Peyer's patch (tissue), 4 donors: ENCODE data around the gene GPX4. TPM values are rescaled to one million over a fixed set of nuclear protein-coding genes. Genes with fewer than 3 reads are reported as not detected.
A peak's percentile ranks its signal among the peaks of the same experiment; 100 is the strongest.
"Not testable (repeated sequence)": the region's sequence is repeated elsewhere in the genome, so short reads cannot be mapped to it uniquely, and the experiment has no call there.

Experiments used
- DNase-seq, 3 donors: peaks; one replicate each; pipeline ENCODE4 v3.0.0-alpha.2; 2017 to 2019
- H3K27ac ChIP-seq, 4 donors: fragments of 200-600 bp; sonication (generic); one replicate each; pipeline ENCODE4 v1.5.1; 2016 to 2019
- H3K27me3 ChIP-seq, 2 donors: fragments of 200-600 bp; sonication (generic); one replicate each; pipeline ENCODE4 v1.5.1; 2019
- H3K36me3 ChIP-seq, 3 donors: fragments of 200-600 bp; sonication (generic); one replicate each; pipeline ENCODE4 v1.5.1; 2016 to 2019
- H3K4me1 ChIP-seq, 4 donors: fragments of 200-600 bp; sonication (generic); one replicate each; pipeline ENCODE4 v1.5.1; 2016 to 2019
- H3K4me3 ChIP-seq, 4 donors: fragments of 200-600 bp; sonication (generic); 1 replicate in 3 of 4; 2 replicates in 1 of 4; pipeline ENCODE4 v1.5.1; 2016 to 2019; ENCODE audit warnings: mild to moderate bottlenecking in 1 of 4
- H3K9me3 ChIP-seq, 4 donors: fragments of 200-600 bp; sonication (generic); one replicate each; pipeline ENCODE4 v1.5.1; 2016 to 2019; ENCODE audit warnings: mild to moderate bottlenecking in 1 of 4
- CTCF ChIP-seq, 6 experiments: fragments of 450-650 bp in 4 of 6; fragments of 200-600 bp in 2 of 6; sonication (generic) in 1 of 6; IDR thresholded peaks; one replicate each; pipeline ENCODE4 v1.5.1; 2017 to 2019; ENCODE audit warnings: antibody characterized with exemption in 6 of 6, mild to moderate bottlenecking in 3 of 6, moderate library complexity in 1 of 6
- POLR2A ChIP-seq, 2 donors: fragments of 450-650 bp; IDR thresholded peaks; one replicate each; pipeline ENCODE4 v1.5.1; 2017; ENCODE audit warnings: antibody characterized with exemption in 2 of 2, mild to moderate bottlenecking in 2 of 2, moderate library complexity in 2 of 2
- total RNA-seq, 4 donors: library from RNA; depleted of rRNA; stranded (reverse); fragments of >200 nt; gene quantifications; one replicate each; pipeline ENCODE4 v1.1.0, GENCODE V29; 2016

Gene GPX4
- total RNA-seq, 4 donors from 2014 or later, result 258 to 493 (median 326) TPM

- peaks cover 0 to 25% (median 12%) of the 10 kb centered on the region in 4 donors for H3K4me1 ChIP-seq
- H3K4me3 ChIP-seq, result peak overlapping the region in 1 of 4 donors; percentile 0
- H3K27me3 ChIP-seq, result no peaks in the 10 kb centered on the region
- no peak for TF ChIP-seq POLR2A (IDR thresholded peaks at IDR 0.05)
- DNase-seq, result peak in 2 of 3 donors; percentile 86 to 92
- H3K9me3 ChIP-seq, result no peaks in the 10 kb centered on the region
- peak overlapping the region; percentile 18 to 79 (median 68) for H3K27ac ChIP-seq
- peaks cover 0 to 87% (median 0%) of the 10 kb centered on the region in 3 donors for H3K36me3 ChIP-seq
Measured at GRCh38 chr19:1112268-1113029, 8.7 kb downstream of the GPX4 start.

GRCh38 chr19:1113030-1113985, 9.5 kb downstream of the GPX4 start:
- Histone ChIP-seq H3K36me3 (peaks cover 0 to 88% (median 0%) of the 10 kb centered on the region in 3 donors), H3K27ac (peak overlapping the region; percentile 64 to 79 (median 72)), H3K9me3 (no peaks in the 10 kb centered on the region), H3K4me1 (peaks cover 0 to 21% (median 12%) of the 10 kb centered on the region in 4 donors), H3K27me3 (no peaks in the 10 kb centered on the region), H3K4me3 (peak overlapping the region in 1 of 4 donors; percentile 12)
- DNase-seq, result peak; percentile 97 to 98 (median 98)
- TF ChIP-seq POLR2A (IDR thresholded peaks at IDR 0.05) (peak in 1 of 2 donors; percentile 44), CTCF (IDR thresholded peaks at IDR 0.05) (peak; percentile 70 to 96 (median 90))

- peak overlapping the region; percentile 64 to 79 (median 72) for H3K27ac ChIP-seq
- TF ChIP-seq CTCF (IDR thresholded peaks at IDR 0.05), result no peak
- no peak for TF ChIP-seq POLR2A (IDR thresholded peaks at IDR 0.05)
- peaks cover 0 to 21% (median 12%) of the 10 kb centered on the region in 4 donors for H3K4me1 ChIP-seq
- no peaks in the 10 kb centered on the region for H3K9me3 ChIP-seq
- H3K4me3 ChIP-seq, result no peak overlapping the region
- H3K27me3 ChIP-seq, result no peaks in the 10 kb centered on the region
- DNase-seq, result no peak
- H3K36me3 ChIP-seq, result peaks cover 0 to 88% (median 0%) of the 10 kb centered on the region in 3 donors
Measured at GRCh38 chr19:1113986-1114483, 10.2 kb downstream of the GPX4 start.

- H3K9me3 ChIP-seq, H3K27me3 ChIP-seq, DNase-seq, H3K27ac ChIP-seq, H3K4me3 ChIP-seq: not testable (repeated sequence)
- Histone ChIP-seq H3K36me3 (peaks cover 0 to 88% (median 0%) of the 10 kb centered on the region in 3 donors), H3K4me1 (peaks cover 0 to 21% (median 12%) of the 10 kb centered on the region in 4 donors)
Measured at GRCh38 chr19:1114728-1115127, 10.9 kb downstream of the GPX4 start.

GRCh38 chr19:1115646-1116420, 12.0 kb downstream of the GPX4 start:
- H3K4me1 ChIP-seq, result peaks cover 0 to 21% (median 12%) of the 10 kb centered on the region in 4 donors
- H3K27ac ChIP-seq, result no peak overlapping the region
- H3K4me3 ChIP-seq, result no peak overlapping the region
- TF ChIP-seq POLR2A (IDR thresholded peaks at IDR 0.05) (no peak), CTCF (IDR thresholded peaks at IDR 0.05) (no peak)
- peaks cover 0 to 88% (median 0%) of the 10 kb centered on the region in 3 donors for H3K36me3 ChIP-seq
- H3K9me3 ChIP-seq, result no peaks in the 10 kb centered on the region
- no peaks in the 10 kb centered on the region for H3K27me3 ChIP-seq
- no peak for DNase-seq
